Anterior cingulate cortex (tissue), 58 donors: ENCODE data around the gene DCTN4.
A peak's percentile ranks its signal among the peaks of the same experiment; 100 is the strongest.

ENCODE experiments used
- DNase-seq, 58 donors: peaks; one replicate each; lab custom pipeline; 2025; lab: John Stamatoyannopoulos, UW

Gene DCTN4

DNA sequence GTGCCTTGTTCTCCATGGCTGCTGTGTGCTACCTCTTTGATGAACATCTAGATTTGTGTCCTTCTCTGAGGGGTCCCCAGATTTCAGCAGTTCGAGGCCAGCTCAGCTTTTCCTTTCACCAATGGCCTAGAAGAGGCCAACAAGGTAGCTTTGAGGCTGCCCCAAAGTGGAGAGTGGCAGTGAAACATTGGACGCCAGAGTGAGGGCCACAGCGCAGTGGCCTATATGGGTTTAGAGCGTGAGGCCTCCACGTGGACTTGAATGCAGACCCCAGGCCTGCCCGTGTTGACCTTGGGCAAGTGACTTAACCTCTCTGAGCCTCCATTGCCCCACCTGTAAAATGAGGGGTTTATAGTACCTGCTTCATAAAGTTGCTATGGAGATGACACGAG lies 85.9 kb downstream of the DCTN4 start:
- DNase-seq = no peak

DNA sequence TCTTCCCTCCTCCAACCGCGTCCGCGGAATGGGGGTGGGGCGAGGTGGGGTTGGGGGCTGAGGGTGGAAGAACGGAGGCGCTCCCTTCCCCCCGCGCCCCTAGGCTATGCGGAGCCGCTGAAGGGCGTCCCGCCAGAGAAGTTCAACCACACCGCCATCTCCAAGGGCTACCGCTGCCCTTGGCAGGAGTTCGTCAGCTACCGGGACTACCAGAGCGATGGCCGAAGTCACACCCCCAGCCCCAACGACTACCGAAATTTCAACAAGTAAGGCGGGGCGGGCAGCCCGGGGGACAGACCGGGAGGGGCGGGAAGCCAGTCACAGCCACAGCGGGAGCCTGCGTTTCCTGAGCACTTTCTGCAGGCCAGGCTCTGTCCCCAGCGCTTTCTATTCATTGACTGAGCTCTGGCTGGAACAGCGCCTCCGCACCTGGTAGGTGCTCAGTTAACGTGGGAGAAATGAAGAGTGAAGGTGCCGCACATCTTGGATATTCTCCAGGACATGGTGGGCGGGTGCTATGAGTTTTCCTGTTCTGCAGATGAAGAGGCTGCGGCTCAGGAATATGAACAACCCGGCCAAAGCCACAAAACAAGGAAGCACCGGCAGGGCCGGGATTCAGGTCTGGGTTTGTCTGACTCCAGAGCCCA lies 86.5 kb downstream of the DCTN4 start:
- peak in 4 of 58 donors; percentile 13 to 42 (median 29) for DNase-seq

DNA sequence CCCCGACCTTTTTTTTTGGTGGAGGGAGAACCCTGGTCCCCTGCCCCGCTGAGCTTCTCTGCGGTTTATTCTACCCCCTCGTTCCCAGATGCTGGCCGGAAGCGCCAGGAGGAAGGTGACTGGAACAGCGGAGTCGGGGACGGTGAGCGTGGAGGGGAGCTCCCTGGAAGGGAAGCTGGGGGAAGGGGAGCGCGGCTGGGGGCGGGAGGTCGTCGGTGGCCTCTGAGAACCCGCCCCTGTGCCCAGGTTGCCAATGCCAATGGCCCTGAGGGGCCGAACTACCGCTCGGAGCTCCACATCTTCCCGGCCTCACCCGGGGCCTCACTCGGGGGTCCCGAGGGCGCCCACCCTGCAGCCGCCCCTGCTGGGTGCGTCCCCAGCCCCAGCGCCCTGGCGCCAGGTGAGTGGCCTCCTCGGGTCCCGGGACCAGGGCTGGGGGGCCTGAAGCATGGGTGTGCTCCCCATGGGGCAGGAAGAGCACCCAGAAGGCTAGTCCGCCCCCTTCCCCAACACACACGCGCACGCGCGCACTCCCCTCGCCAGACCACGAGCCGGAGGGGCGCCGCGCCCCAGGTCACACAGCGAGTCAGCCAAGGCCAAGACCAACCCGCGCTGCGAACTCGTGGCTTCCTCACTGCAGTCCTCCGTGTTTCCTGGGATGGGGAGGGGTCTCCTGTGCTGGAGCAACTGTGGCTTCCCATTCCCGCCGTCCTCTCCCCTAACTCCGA lies 87.1 kb downstream of the DCTN4 start:
- no peak for DNase-seq

DNA sequence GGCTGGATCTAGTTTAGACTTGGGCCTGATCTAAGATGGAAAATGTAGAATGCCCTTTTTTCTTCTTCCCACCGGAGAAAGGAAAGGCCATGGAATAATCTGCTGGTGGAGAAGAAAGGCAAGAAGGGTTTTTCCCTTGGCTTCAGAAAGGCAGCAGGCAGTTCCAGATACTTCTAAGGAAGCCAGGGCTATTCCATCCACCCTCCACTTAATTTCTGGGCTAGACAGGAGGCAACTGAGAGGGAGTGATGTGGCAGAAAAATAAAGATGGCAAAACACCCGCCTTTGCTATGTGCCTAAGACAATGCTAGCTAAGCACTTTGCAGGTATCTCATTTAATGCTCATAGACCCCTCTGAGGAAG lies 87.9 kb downstream of the DCTN4 start:
- no peak for DNase-seq

DNA sequence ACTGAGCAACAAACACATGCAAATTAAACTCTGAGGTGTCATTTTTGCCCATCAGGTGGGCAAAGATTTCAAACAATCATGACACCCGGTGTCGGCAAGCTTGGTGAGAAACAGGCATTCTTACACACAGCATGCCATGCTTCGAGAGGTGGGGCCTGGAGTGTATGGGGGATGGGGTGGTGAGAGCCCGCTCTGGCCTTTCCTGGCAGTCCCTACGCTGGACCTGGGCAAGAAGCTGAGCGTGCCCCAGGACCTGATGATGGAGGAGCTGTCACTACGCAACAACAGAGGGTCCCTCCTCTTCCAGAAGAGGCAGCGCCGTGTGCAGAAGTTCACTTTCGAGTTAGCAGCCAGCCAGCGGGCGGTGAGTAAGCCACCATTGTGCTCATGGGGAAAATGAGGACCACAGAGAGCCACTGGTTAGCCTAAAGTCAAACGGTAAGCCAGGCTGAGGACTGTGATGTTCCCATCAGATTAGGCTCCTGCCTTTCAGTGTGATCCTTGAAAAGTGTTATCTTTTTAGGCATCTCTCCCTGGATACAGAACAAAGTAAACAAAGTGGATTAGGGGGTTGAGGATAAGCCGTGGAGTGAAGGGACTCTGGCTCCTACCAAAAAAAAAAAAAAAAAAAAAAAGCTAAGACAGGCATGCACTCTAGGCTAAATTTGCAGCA lies 88.4 kb downstream of the DCTN4 start:
- no peak for DNase-seq

DNA sequence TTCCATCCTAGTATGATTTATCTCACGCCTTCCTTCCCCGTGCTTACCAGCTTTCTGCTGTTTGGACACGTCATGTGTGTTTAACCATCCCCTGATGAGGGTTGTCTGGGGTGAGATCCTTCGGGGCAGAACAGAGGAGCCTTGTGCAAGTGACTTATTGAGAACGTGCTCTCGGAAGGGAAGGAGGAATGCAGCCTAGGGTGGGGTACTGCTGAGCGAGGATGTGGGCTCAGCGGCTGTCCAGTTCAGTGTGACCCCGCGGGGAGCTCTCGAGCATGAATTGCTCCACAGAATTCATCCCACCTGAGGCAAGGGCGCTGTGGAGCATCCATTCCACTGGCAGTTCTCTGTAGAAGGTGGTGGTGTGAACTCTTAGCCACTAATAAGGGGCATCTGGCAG lies 93.8 kb downstream of the DCTN4 start:
- DNase-seq = no peak

DNA sequence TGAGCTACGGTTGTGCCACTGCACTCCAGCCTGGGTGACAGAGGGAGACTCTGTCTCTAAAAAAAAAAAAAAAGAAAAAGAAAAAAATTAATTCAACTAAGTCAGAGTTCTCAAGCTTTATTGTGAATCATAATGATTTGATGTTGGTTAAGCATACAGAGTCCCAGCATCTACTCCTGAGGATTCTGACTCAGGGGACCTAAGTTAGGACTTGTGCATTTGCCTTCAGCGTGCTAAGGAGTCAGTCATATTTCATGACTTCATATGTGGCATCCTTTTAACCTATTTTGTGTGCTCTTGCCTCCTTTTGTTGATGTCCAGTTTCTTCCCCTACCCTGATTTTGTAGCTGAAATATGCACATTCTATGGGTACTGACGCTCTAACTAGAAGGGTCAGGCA lies 94.9 kb downstream of the DCTN4 start:
- DNase-seq = no peak

DNA sequence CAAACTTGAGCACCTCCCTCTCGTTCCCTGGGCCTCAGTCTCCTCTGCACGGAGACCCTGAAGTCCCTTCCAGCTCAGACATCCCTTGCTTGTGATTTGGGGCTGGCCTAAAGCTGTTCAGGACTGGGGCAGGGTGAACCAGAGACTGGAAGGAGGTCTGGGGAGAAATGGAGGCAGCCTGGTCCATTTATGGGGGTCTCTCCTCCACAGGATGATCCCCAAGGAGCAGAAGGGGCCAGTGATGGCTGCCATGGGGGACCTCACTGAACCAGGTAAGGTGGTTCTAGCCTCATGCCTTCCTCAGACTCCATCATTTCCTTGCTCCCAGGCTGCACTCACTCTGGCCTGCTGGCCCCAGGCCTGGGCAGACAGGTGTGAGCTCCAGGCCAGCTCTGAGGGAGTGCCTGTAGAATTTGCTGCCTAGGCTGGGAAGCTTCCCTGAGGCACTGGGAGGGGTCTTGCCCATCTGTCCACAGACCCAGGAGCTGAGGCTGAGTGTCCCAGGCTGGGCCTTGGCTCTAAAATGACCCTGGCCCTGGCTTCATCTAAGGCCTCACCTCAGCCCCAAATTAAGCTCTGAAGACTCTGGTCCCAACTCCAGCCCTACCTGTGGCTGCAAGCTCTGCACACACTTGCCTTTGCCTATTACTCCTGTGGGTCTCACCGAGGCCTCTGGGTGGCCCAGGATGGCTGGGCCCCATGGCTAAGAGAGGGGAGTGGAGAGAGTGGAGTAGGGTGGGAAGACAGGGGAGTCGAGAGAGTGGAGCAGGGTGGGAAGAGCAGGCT lies 95.9 kb downstream of the DCTN4 start:
- DNase-seq = no peak

DNA sequence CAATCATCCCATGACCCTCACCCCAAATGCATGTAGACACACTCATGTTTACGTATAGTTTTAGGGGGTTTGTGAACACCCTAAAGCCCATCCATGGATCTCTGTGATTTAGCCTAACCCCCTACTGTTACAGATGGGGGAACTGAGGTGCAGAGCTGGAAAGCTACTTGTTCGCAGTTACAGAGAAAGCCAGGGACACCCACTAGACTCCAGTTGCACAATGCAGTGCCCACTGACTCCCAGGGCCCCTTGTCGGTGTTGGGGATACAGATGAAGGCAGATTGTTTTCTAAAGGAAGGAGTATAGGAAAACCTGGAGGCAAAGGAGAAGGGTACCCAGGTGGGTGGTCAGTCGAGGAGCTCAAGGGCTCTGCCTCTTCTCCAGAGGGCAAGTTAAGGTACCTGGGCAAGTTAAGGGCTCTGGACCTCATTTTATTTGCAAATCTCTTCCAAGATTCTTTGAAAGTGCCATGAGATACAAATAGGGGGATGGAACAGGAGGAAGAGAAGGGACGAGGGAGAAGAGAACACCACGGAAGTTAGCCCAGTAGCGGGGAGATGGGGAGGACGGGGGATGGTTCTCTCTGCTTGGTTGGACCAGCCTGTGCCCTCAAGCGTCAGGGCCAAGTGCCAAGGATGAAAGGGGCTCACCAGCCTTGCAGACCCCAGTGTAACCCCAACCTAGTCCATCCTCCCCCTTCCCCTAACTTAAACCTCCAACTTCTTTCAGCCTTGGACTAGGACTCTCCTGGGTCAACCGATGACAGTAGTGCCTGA lies 96.8 kb downstream of the DCTN4 start:
- no peak for DNase-seq

DNA sequence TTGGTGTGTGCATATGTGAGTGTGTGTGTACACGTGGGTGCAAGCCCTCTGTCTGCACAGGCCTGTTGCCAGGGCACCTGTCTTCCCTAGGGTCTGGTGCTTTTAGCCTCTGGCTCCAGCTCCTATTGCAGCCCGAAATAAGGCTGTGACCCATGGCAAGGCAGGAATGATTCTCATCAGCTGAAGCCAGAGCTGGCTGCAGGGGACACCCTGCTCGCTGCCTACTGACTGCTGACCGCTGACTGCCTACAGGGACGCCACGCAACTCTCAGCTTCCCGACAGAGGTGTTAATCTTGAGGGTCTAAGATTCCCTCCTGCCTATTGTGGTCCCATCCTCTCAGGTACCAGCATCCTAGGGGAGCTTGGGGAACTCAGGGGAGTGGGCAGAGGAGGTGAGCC lies 97.7 kb downstream of the DCTN4 start, which contains the start of gene MYOZ3:
Gene MYOZ3 (plus strand): TSS at position 166 of the 400 bp plus-strand sequence. CDS start 1,691 bp downstream, outside the sequence.
- DNase-seq = no peak

DNA sequence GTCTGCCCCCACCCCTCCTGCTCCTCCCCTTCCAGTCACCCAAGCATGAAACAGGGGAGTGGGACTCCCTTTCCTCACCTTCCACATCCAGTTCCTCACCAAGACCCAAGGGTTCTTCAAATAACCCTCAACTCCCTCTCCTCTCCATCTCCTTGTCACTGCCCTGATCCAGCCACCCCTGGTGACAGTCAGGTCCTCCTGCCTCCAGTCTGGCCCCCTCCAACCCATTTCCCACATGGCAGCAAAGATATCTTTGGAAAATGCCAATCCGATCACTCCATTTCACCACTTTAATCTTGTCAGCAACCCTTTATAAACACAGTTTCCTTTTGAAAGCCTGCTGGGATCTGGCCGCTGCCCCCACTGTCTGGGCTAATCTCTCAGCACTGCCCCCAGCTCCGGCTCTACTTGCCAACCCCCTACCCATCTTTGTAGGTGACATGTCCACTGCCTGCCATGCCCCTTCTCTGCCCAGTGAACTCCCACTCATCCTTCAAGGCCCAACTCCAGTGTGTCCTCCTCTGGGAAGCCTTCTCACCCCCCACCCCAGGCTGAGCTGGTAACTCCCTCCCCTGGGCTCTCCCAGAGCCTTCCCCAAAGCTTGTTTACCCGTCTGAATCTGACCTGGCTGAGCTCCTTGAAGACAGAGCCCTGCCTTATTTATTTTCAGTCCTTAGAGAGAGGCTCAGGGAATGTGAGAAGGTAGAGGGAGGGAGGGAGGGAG lies 98.5 kb downstream of the DCTN4 start:
- DNase-seq = no peak

DNA sequence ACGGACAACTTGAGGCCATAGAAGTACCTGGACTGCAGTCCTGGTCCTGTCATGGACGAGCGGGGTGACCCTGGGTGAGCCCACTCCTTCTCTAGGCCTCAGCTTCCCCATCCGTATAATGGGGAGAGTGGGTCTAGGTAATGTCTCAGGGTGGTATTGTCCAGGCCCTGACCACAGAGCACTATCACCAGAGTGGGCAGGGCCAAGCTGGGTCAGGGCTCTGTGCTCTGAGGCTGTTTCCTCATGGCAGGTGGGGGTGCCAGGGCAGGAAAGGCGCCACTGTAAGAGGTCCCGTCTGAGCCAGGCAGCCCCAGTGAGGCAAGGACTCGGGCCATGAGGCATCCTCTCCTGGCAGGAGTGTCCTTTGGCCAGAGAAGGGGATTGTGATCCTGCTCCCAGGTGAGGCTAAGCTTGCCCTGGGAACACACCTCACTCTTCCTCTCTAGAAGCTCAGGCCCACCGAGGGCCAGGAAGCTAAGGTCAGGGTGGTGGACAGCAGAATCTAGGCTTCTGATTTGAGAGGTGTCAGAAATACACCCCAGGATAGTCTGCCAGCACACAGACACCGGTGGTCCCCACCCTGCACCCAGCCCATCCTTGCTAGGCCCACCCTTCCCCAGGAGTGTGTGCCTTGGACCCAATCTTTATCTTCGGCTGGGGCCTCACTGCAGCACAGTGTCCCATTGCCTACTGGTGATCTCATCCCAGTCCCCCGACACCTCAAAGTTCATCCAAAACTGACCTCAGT lies 99.3 kb downstream of the DCTN4 start:
- DNase-seq = no peak

DNA sequence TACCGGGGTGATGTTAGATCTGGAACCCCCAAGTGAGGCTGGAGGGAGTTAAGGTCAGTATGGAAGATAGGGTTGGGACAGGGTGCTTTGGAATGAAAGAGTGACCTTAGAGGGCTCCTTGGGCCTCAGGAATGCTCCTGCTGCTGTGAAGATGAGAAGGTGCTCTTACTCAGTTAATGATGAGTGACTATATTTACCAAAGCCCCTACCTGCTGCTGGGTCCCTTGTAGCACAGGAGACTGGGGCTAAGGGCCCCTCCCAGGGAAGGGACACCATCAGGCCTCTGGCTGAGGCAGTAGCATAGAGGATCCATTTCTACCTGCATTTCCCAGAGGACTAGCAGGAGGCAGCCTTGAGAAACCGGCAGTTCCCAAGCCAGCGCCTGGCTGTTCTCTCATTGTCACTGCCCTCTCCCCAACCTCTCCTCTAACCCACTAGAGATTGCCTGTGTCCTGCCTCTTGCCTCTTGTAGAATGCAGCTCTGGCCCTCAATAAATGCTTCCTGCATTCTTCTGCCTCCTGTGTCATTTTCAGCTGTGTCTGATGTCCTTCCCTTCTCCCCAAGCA lies 100.0 kb downstream of the DCTN4 start:
- no peak for DNase-seq
